HepG2 (cell line): ENCODE results near the gene VWA7.

Experiments used
- EP300 ChIP-seq, 3 experiments: sonication (generic) in 1 of 3; formaldehyde crosslinking in 1 of 3; IDR thresholded peaks; 2 replicates each; pipeline versions ENCODE4 v1.5.1 to v1.6.1; 2011 to 2020; ENCODE audit warnings: low read depth in 2 of 3, low read length in 2 of 3, borderline replicate concordance in 1 of 3, improper control_type of control experiment in 1 of 3, mild to moderate bottlenecking in 1 of 3, missing genetic modification reagents in 1 of 3, moderate library complexity in 1 of 3
- HCFC1 ChIP-seq: fragments of 150-350 bp; IDR thresholded peaks from 2 replicates; pipeline ENCODE4 v1.6.1; 2014; ENCODE audit warnings: low read depth, low read length
- ZNF3 ChIP-seq: IDR thresholded peaks from 2 replicates; pipeline ENCODE4 v1.7.0; 2017; ENCODE audit warnings: inconsistent platforms
- ZNF678 ChIP-seq: sonication (generic); formaldehyde crosslinking; IDR thresholded peaks from 2 replicates; pipeline ENCODE4 v1.4.0; 2020; ENCODE audit warnings: mild to moderate bottlenecking, missing genetic modification reagents
- TF ChIP-seq, protein P1 (sequence below): sonication (generic); formaldehyde crosslinking; IDR thresholded peaks from 2 replicates; pipeline ENCODE4 v1.8.1; 2023; ENCODE audit warnings: missing genetic modification reagents, mild to moderate bottlenecking, borderline replicate concordance
- TF ChIP-seq, protein P2 (sequence below): sonication (generic); formaldehyde crosslinking; IDR thresholded peaks from one replicate; pipeline ENCODE4 v1.5.1; 2020; ENCODE audit warnings: mild to moderate bottlenecking, missing genetic modification reagents; ENCODE audit errors: not compliant biosample characterization

DNA sequence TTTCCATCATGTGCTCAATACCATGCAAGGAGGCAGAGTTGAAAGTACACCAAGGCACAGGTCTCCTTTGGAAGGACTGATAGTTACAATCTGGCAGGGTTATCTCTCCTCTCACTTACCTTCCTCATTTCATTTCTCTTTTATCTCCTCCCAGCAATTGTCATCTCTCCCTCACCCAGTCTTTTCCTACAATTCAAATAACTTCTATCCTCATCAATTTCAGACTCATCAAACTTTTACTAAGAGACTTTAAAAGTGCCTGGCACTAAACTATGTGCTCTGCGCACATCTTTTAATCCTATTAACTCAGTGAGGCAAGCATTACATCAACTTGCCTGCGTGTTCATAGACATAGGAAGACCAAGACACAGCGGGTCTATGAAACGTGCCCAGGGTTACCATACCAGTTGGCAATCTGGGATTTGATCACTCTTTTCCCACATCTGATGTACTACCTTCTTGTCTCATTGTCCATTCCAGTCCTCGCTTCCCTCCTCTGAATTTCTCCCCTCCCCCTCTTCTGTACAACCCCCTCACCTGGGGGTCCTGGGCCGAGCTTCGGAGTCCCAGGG lies 17.3 kb upstream of the VWA7 start:
- no peak for TF ChIP-seq ZNF678 (CRISPR knock-in tag)
- TF ChIP-seq, protein P1, sequence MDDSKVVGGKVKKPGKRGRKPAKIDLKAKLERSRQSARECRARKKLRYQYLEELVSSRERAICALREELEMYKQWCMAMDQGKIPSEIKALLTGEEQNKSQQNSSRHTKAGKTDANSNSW (CRISPR knock-in tag): no peak
- TF ChIP-seq ZNF3: no peak
- TF ChIP-seq HCFC1: no peak
- TF ChIP-seq, protein P2, sequence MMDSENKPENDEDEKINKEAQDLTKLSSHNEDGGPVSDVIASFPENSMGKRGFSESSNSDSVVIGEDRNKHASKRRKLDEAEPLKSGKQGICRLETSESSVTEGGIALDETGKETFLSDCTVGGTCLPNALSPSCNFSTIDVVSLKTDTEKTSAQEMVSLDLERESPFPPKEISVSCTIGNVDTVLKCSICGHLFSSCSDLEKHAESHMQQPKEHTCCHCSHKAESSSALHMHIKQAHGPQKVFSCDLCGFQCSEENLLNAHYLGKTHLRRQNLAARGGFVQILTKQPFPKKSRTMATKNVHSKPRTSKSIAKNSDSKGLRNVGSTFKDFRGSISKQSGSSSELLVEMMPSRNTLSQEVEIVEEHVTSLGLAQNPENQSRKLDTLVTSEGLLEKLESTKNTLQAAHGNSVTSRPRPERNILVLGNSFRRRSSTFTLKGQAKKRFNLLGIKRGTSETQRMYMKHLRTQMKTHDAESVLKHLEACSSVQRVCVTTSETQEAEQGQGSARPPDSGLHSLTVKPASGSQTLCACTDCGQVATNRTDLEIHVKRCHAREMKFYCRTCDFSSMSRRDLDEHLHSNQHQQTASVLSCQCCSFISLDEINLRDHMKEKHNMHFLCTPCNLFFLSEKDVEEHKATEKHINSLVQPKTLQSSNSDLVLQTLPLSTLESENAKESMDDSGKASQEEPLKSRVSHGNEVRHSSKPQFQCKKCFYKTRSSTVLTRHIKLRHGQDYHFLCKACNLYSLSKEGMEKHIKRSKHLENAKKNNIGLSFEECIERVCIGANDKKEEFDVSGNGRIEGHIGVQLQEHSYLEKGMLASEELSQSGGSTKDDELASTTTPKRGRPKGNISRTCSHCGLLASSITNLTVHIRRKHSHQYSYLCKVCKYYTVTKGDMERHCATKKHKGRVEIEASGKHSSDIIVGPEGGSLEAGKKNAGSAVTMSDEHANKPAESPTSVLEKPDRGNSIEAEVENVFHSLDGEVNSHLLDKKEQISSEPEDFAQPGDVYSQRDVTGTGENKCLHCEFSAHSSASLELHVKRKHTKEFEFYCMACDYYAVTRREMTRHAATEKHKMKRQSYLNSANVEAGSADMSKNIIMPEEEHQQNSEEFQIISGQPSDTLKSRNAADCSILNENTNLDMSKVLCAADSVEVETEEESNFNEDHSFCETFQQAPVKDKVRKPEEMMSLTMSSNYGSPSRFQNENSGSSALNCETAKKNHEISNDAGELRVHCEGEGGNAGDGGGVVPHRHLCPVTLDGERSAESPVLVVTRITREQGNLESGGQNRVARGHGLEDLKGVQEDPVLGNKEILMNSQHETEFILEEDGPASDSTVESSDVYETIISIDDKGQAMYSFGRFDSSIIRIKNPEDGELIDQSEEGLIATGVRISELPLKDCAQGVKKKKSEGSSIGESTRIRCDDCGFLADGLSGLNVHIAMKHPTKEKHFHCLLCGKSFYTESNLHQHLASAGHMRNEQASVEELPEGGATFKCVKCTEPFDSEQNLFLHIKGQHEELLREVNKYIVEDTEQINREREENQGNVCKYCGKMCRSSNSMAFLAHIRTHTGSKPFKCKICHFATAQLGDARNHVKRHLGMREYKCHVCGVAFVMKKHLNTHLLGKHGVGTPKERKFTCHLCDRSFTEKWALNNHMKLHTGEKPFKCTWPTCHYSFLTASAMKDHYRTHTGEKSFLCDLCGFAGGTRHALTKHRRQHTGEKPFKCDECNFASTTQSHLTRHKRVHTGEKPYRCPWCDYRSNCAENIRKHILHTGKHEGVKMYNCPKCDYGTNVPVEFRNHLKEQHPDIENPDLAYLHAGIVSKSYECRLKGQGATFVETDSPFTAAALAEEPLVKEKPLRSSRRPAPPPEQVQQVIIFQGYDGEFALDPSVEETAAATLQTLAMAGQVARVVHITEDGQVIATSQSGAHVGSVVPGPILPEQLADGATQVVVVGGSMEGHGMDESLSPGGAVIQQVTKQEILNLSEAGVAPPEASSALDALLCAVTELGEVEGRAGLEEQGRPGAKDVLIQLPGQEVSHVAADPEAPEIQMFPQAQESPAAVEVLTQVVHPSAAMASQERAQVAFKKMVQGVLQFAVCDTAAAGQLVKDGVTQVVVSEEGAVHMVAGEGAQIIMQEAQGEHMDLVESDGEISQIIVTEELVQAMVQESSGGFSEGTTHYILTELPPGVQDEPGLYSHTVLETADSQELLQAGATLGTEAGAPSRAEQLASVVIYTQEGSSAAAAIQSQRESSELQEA (CRISPR knock-in tag): no peak
- TF ChIP-seq EP300 (IDR thresholded peaks at IDR 0.05; ENCODE audit: low read depth in 2 of 2, low read length in 2 of 2): no peak
- no peak for TF ChIP-seq EP300 (CRISPR knock-in tag; IDR thresholded peaks at IDR 0.05; ENCODE audit: borderline replicate concordance)
